SK-N-SH (cell line): Measurements from ENCODE around the gene ACTL7A.

ENCODE experiments used
- CTCF ChIP-seq: fragments of 200-600 bp; sonication (generic); IDR thresholded peaks from 2 replicates; pipeline ENCODE4 v1.6.1; 2017; ENCODE audit warnings: antibody characterized with exemption, mild to moderate bottlenecking, moderate library complexity
- POLR2AphosphoS5 ChIP-seq: IDR thresholded peaks from 2 replicates; pipeline ENCODE4 v1.6.1; 2012; ENCODE audit warnings: low read depth, low read length
- REST ChIP-seq: IDR thresholded peaks from 2 replicates; pipeline ENCODE4 v1.6.1; 2012; ENCODE audit warnings: mild to moderate bottlenecking, low read depth, low read length, moderate library complexity
- TAF1 ChIP-seq: IDR thresholded peaks from 2 replicates; pipeline ENCODE4 v1.6.1; 2012; ENCODE audit warnings: low read depth, mild to moderate bottlenecking, low read length, moderate library complexity, borderline replicate concordance
- USF2 ChIP-seq: fragments of 150-350 bp; IDR thresholded peaks from 2 replicates; pipeline ENCODE4 v1.6.1; 2017; ENCODE audit warnings: antibody characterized with exemption, low read length, low read depth, borderline replicate concordance
- YY1 ChIP-seq: IDR thresholded peaks from 2 replicates; pipeline ENCODE4 v1.4.0; 2012; ENCODE audit warnings: low read depth, mild to moderate bottlenecking

GRCh38 chr9:108842610-108843295, 19.3 kb upstream of the ACTL7A start:
- TF ChIP-seq YY1, result no peak
- no peak for TF ChIP-seq USF2
- no peak for TF ChIP-seq REST
- no peak for TF ChIP-seq CTCF
- TF ChIP-seq TAF1, result no peak
- no peak for TF ChIP-seq POLR2AphosphoS5
